GM12874 (cell line): ENCODE data around the gene GCK.

Experiments
- CTCF ChIP-seq: IDR thresholded peaks from 2 replicates; pipeline ENCODE4 v1.5.1; 2011; ENCODE audit warnings: low read depth, mild to moderate bottlenecking, control low read depth, low read length, moderate library complexity; ENCODE audit not compliant: insufficient read depth

The GCK gene

GRCh38 chr7:44189286-44189992 lies at the start of gene GCK:
Gene GCK, minus strand, starts transcription at chr7:44189439. Its CDS starts 486 bp downstream, at chr7:44188953.
- TF ChIP-seq CTCF = no peak

GRCh38 chr7:44238116-44238695 lies 49.0 kb upstream of the GCK start:
- TF ChIP-seq CTCF = no peak

- no peak for TF ChIP-seq CTCF
Measured at GRCh38 chr7:44237696-44238095, 48.5 kb upstream of the GCK start.

- no peak for TF ChIP-seq CTCF
Measured at GRCh38 chr7:44236333-44236728, 47.1 kb upstream of the GCK start.

- no peak for TF ChIP-seq CTCF
Measured at GRCh38 chr7:44235582-44236332, 46.5 kb upstream of the GCK start.

GRCh38 chr7:44235066-44235465 lies 45.8 kb upstream of the GCK start:
- TF ChIP-seq CTCF = no peak

GRCh38 chr7:44232901-44233715 lies 43.9 kb upstream of the GCK start:
- TF ChIP-seq CTCF = no peak
